Measurements from ENCODE around the gene SMKR1.
"Not testable (repeated sequence)": the region's sequence is repeated elsewhere in the genome, so short reads cannot be mapped to it uniquely, and the experiment has no call there.

The SMKR1 gene

GRCh38 chr7:129468547-129468946 lies 33.8 kb upstream of the SMKR1 start:
- no peak for TF ChIP-seq CTCF (IDR thresholded peaks at IDR 0.05; ENCODE audit: low read depth, low read length)
- DNase-seq (ENCODE audit: extremely low read depth, low read depth), result no peak

GRCh38 chr7:129469930-129470329 lies 32.4 kb upstream of the SMKR1 start:
- TF ChIP-seq CTCF (IDR thresholded peaks at IDR 0.05; ENCODE audit: low read depth, low read length), result no peak
- DNase-seq (ENCODE audit: extremely low read depth, low read depth), result no peak

- DNase-seq (ENCODE audit: extremely low read depth, low read depth), result no peak
- TF ChIP-seq CTCF (IDR thresholded peaks at IDR 0.05; ENCODE audit: low read depth, low read length), result no peak
These were observed 31.9 kb upstream of the SMKR1 start for GRCh38 chr7:129470411-129470810.

GRCh38 chr7:129471402-129471827 lies 30.9 kb upstream of the SMKR1 start:
- TF ChIP-seq CTCF (IDR thresholded peaks at IDR 0.05; ENCODE audit: low read depth, low read length), result no peak
- no peak for DNase-seq (ENCODE audit: extremely low read depth, low read depth)

GRCh38 chr7:129475931-129476330 lies 26.4 kb upstream of the SMKR1 start:
- DNase-seq (ENCODE audit: extremely low read depth, low read depth), result not testable (repeated sequence)

GRCh38 chr7:129476398-129476797 lies 25.9 kb upstream of the SMKR1 start:
- DNase-seq (ENCODE audit: extremely low read depth, low read depth), result not testable (repeated sequence)

GRCh38 chr7:129479831-129480230 lies 22.5 kb upstream of the SMKR1 start:
- no peak for TF ChIP-seq CTCF (IDR thresholded peaks at IDR 0.05; ENCODE audit: low read depth, low read length)
- no peak for DNase-seq (ENCODE audit: extremely low read depth, low read depth)

- no peak for DNase-seq (ENCODE audit: extremely low read depth, low read depth)
- TF ChIP-seq CTCF (IDR thresholded peaks at IDR 0.05; ENCODE audit: low read depth, low read length), result no peak
These were observed 21.5 kb upstream of the SMKR1 start for GRCh38 chr7:129480674-129481363.

- DNase-seq (ENCODE audit: extremely low read depth, low read depth), result not testable (repeated sequence)
These were observed 21.0 kb upstream of the SMKR1 start for GRCh38 chr7:129481376-129481775.
